CD4-positive, alpha-beta T cell treated with Interleukin-4 for 4 hours (primary cell): ENCODE data around the gene SIK2.

Source experiments
- DNase-seq: peaks from one replicate; pipeline ENCODE4 v3.0.0-alpha.2; 2020

SIK2 gene

DNA sequence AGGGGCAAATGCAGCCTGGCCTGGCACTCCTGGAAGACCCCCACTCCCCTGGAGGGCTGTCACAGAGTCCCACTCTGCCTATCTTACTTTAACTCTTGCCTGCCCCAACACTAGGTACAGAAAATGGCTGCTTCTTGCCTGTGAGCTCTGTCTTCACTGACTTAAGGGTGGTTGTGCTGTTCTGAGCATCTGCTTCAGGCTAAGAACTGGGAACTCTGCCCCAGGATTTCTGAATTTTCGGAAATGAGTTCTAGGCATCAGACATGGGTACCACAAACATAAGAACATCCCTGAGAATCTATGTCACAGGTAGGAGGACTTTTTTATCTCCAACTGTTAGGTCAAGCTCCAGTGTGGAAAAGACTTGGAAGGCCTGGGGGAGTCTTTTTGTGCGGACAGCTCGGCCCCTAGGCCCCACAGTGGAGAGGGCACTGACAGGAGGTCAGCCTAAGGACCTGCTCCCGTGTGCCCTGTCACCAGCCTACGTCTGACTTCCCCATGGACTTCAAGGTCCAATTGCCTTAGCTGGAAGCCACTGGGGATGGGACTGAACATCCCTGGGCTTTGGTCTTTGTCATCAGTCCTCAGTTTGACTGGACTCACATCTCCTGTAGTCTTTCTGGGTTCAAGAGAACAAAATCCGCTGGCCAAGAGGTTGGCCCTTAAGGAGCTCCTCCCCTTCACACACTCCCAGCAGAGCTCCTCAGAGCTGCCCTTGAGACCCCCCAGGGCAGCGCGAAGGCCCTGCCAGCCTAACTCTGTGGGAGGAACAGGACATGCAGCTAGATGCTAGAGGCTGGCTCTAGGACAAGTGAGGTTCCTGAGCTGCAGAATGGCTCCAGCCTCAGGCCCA, 132.1 kb downstream of the SIK2 start:
- no peak for DNase-seq

DNA sequence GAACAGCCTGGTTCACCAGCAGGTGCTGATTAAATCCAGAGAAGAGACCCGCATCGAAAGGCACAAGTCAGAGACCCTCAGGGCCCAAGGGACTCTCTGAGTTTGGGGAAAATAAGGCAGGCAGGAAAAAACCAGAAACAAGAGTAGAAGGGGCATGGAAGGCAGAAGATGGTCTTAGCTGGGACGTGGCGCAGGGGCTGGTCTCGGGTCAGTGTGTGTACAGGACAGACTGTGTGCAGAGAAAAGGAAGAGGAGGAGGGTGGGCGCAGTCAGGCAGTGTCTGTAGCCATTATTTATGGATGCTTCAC, 132.7 kb downstream of the SIK2 start:
- DNase-seq = no peak

DNA sequence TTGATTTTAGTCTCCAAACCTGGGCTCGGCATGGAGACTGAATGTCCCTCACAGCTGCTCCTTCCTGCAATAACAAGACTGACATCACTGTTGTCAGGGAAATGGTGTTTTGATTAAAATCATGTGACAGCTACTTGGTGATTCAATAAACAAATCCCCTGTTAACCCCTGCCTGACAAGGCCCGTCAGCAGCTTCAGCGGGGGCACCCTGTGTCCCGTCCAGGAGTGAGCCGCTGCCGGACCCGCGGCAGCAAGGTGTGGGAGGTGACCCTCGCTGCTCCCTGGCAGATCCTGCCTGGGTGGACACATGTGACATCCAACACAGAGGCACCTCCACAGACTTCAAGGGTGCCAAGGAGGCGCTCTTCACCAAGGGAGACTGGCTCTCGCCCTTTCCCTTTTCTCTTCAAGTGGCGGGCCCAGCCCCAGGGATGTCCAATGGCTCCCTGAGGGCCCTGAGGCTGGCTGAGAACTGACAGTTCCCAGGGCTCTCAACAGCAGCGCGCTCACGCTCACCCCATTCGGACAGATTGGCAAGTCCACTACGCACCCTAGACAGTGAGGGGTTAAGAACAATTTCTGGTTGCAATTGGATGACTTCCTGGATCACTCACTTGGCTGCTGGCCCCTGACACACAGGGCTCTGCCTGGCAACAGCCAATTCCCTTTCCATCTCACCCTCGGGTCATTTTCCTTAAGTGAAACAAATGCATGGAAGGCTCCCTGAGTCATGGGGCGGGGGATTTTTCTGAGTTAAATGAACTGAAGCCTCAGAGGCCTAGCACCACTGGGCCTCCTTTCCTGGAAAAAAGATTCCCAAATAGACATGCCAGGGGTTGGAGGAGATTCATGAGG, 133.2 kb downstream of the SIK2 start:
- no peak for DNase-seq

DNA sequence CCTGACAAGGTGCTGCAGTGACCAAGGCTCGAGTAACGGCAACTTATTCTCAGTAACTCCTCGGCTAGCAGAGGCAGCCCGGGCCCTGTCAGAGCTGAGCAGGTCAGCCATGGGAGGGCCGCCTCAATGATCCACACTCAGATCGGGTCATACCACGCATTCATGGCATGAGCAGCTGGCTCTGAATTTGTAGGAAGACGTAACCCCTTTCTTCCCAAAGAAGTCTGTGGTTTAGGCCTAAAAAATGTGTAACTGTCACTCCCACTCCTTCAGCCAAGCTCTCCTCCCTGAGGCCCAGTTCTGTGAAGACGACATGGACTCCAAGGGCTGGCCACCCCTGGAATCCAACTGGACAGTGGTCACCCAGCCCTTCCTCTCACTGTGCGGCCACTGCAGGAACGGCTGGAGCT, 133.9 kb downstream of the SIK2 start:
- no peak for DNase-seq

DNA sequence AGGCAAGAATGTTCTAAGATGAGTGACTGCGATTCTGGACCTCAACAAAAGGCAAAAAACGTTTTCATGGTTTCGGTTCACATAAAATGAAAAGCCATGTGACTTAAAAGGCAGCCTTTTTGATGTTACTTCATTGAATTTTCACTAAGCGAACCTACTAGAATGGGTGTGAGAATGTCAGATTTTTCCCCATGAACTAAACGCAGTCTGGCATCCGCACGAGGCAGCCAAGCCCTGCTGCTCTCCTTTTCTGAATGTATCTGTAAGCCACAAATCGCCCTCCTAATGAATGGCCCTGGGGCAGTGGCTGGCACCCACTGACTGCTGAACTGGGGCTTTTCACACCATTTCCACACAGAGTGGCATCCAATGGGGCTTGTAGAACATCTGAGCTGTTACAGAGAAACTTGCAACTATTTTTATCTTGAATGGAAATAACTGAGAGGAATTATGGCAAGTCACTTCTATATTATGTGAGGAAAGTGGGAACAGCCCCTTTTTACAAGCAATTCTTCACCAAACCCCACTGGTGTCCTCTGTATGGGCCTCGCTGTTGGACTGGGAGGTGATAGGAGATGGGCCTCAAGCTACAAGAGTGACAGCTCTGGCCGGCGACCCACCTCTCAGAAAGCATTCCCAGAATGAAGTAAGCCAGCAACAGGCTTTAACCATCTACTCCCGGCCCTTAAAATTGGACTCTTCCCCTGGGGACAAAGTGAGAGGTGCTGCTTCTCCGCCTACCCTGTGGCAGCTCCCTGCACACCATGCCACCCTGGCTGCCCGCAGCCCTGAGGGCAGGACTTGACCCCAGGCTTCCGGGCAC, 134.6 kb downstream of the SIK2 start:
- no peak for DNase-seq

DNA sequence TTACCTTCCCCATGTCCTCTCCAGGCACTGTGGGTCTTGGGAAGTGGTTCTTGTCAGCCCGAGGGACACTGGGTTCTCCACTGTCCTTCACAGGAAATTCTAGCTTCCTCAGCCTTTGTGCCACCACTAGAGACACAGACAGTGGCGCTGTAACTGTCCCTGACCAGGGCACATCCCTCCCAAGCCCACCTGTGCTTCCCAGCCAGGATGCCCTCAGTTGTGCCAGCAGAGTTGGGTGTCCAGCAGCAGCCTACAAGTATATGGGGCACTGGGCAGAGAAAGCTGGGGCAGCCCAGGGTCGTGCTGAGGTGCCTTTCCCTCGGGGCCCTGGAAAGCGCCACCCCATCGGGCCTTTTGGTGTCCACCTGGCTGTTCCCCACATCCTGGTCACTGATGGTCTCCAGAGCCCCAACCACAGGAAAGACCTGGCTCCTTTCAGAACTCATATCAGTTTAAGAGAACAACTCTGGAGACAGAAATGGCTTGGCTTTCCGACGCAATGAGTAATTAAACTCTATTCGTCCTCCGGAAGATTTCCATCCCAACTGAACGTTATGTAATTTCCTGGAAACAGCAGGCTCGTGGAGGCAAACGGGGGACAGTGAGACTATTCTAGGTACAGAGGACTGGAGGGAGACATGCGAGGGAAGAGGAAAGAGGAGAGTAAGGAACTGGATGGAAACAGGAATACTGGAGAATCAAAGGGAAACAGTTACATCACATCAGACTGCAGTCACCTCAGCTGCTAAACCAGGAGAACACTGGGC, 135.4 kb downstream of the SIK2 start:
- DNase-seq = no peak

DNA sequence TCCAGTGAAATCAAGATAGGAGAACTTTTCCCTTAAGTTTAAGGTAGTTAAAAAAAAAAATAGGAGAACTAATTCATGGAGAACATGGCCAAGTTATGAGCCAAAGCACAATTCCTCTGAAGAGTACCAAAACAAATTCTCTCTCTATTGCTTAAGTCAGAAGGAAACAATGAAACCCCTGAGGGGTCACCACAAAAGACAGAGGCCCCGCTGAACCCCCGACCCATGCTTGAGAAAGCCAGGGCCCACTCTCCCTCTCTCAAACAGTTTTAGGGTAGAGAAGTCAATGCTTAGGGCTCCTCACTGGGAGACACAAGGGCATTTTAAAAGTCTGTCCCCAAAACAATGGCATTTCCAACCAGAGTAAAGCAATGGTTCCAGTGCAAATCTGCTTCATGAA, 137.1 kb downstream of the SIK2 start:
- DNase-seq = no peak

DNA sequence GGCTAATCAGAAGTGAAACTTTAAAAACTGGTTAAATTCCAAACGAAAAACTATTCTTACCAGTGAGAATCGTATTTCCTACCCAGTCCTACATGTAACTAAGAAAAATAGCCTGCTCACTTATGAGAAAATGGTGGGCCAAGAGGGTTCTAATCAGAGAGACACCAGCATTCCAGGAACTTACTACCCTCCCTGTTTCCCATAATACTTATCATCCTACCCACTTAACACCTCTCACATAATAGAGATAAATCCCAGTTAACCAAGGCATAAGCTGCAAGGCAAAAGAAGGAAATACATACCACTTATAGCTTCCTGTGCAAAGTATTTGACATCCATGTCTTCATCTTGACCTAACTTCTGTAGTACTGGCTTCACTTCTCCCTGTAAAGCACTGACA, 139.5 kb downstream of the SIK2 start:
- DNase-seq = no peak

DNA sequence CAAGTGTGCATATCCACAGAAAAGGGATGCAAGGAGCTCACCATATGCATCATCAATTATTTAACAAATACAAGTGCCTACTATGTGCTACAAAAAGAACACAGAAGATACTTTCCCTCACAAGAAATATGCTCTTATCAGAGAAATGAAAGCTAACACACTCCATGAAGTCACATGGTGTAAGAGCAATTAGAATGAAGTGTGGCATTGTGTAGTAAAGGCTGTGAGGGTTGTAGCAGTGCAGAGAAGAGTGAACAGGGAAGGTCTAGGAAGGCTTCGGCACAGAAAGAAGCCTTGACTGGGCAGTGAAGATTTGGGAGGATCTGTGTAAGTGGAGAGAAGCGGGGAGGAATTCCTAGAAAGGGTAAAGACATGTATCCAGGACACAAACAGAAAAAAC, 141.5 kb downstream of the SIK2 start:
- no peak for DNase-seq

DNA sequence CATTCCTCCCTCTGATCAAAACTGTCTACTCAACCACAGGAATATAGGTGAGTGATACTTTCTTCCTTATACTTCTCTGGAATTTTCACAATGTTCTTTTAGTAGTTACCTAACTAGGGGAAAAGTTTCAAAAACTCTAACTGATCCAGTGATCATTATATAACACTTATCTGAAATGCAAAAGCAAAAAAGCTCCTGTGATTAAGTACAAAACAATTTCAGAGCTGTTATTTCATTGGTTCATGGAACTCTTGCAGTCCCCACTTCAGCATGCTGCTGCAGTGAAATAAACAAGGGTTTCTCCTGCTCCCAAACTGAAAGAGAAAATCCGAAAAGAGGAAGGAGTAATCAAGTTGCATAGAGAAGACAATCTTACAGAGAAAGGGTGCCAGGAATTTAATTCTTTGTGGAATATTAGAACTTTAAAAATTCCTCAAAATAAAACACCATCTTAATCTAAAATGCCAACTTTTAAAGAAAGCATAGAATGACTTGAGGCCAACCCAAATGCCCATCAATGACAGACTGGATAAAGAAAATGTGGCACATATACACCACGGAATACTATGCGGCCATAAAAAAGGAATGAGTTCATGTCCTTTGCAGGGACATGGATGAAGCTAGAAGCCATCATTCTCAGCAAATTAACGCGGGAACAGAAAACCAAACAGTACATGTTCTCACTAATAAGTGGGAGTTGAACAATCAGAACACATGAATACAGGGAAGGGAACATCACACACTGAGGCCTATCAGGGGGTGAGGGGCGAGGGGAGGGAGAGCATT, 143.7 kb downstream of the SIK2 start:
- DNase-seq = no peak

DNA sequence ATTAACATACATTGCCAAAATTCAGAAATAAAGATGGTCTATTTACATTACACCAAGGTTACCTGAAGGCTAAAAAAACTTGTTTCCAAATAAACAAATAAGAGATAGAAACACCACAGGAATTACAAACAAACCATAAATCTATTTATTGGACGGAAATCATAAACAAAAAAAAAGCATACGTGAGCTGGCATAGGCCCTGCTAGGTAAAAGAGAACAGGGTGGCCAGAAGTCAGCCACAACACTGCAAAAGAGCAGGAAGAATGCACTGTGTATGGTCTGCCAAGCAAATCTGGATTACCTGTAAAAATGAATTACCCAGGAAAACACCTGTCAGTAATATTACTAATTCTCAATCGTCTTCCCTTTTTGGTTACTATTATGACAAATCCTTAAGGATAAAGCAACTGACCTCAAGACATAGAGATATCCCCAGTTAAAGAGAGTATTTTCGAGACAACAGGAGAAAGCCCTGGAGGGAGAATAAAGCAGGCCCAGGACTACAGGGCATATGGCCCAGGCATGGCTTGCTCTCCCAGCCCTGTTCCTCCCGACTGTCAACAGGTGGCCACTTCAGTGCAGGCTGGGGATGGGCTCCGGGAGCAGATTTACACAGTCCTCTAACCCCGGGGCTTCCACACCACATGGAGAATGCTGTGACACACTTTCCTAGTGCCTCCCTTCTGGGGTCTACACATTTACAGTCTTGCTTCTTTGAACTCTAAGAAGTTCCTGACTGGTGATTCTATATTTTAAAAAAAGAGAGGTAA, 146.0 kb downstream of the SIK2 start:
- no peak for DNase-seq

DNA sequence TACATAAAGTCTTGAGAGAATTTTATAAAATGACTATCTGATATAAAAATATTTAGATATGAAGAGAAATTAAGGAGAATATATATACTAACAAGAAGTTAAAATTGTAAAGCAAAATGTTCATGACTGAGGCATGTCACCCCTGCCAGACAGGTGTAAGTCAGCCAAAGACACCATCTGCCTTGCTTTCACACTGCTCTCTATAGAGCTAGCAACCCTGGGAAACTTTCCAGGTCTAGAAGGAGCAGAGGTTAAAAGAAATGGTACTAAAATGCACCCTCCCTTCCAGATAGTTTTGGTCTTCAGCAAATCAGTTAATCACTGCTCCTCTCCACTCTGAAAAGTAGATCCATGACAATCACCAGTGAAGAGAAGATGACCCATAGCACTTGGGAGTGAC, 147.4 kb downstream of the SIK2 start:
- no peak for DNase-seq

DNA sequence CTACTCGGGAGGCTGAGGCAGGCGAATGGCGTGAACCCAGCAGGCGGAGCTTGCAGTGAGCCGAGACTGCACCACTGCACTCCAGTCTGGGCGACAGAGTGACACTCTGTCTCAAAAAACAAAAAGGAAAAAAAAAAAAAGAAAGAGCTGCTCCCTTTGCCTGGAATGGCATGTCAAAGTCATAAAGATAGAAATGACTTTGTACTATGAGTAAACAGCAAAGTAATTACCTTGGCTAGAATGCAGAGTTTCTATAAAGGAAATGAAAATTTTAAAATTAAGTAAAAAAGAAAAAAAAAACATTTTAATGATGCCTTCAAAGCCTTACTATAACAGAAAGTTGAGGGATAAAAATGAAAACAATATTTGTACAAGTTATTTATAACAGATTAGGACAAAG, 153.8 kb downstream of the SIK2 start:
- no peak for DNase-seq

DNA sequence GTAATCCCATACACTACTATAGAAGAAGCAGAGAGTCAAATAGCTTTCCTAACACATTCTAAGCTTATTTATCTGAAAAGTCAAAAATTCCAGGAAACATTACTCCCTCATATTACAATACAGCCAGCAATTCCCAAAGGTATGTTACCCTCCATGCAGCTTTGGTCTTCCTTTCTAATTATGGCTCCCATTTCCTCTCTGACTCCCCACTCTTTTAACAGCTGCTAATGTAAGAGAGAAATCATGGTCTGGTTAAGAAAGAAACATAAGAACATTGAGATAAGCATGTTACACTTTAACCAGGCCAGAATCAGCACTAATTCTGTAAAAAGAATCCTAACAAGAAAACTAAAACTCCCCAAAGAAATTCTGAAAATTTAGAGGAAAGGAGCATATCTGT, 157.1 kb downstream of the SIK2 start:
- DNase-seq = no peak

DNA sequence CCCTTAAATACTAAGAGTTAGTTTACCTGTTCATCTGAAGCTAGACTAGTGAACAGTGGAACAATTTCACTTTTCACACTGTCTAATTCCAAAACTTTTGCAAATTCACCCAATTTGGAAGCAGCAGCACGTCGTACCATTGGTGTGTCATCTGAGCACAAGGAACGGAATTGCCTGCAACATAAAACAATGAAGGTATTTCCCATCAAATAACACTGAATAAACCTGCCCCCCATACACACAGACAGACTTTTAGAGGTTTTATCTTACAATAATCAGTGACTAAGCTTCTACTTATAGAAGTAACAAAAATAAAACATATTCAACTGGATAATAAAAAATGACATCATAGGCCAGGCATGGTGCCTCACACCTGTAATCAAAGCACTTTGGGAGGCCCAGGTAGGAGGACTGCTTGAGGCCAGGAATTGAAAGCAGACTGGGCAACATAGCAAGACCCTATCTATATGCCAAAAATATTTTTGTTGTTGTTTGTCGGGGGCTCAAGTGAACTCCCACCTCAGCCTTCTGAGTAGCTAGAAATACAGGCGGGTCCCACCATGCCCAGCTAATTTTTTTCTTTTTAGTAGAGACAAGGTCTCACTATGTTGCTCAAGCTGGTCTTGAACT, 157.6 kb downstream of the SIK2 start:
- no peak for DNase-seq

DNA sequence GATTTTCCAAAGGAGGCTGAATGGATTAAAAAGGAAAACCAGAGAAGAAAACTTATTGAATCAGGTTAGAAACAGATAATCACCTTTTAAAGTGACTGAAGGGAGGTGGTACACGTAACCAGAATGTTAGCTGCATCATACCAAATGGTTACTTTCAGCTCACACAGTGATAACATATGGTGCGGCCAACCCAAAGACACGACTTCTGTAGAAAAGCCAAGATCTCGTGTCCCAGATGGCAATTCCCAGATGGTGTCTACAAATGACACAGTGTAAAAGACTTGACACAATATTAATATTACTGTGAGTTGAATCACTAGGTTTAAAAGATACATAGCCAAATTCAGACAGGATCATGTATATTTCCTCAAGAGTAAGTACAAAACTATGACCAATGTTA, 158.8 kb downstream of the SIK2 start:
- DNase-seq = no peak

DNA sequence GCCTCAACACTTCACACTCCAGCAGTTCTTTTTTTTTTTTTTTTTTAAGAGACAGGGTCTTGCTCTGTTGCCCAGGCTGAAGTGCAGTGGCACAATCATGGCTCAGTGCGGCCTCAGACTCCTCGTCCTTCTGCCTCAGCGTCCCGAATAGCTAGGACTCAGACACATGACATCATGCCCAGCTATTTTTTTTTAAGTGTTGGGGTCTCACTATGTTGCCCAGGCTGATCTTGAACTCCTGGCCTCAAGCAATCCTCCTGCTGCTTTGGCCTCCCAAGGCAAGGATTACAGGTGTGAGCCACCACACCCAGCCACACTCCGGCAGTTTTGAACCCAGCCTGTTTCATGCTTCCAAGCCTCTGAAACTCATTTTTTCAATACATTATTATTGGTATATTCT, 160.3 kb downstream of the SIK2 start:
- no peak for DNase-seq

DNA sequence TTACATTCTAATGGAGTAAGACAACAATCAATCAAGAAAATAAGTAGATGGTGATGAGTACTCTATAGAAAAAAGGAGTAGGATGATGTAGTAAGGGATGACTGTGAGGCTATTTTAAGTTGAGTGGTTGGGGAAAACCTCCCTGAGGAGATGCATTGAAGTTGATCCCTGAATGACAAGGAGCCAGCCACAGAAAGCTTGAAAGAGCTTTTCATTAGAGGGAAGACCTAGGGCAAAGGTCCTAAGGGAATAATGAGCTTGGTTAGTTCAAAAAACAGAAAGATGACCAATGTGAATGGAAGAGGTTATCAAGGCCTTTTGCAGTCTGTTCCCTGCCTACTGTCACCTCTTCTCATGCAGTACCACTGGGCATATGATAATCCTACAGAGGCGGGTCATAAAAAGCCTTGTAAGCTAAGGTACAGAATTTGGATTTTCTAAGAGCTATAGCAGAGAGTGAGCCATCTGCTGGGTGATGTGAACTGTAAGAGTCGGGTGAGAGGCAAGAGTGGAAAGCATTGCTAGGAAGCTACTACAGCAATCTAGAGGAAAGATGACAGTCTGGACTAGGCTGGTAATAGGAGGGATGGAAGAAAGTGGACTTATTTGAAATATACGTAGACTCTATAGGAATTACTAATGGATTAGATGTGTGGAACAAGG, 160.9 kb downstream of the SIK2 start:
- no peak for DNase-seq

DNA sequence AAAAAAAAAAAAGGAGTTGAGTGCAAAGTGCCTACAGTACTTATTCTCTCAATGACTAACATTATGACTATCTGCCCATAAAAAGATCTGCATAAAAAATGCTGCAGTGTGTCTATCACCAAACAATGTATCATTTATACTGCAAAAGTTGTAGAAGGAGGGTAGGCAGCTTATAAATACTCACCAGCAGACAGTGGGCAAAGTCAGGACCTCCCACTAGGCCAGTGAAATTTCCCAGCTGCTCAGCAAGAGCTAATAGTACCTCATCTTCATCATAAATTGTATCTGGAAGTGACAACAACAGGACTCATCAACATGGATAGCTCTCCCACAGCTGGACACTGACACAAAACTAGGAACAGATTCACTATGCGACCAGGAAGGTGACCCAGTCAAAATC, 162.4 kb downstream of the SIK2 start:
- no peak for DNase-seq
